Liver (tissue), 9 donors: Measurements from ENCODE around the gene TRIOBP. TPM values are rescaled to one million over a fixed set of nuclear protein-coding genes. Genes with fewer than 3 reads are reported as not detected.

Experiments
- DNase-seq: peaks from one replicate; pipeline ENCODE4 v3.0.0-alpha.2; 2017; ENCODE audit warnings: low spot score
- H3K27ac ChIP-seq, 2 donors: one replicate each; pipeline ENCODE4 v1.7.0; 2013; ENCODE audit warnings: inconsistent platforms in 2 of 2, low read length in 2 of 2, control low read depth in 1 of 2, low read depth in 1 of 2, mild to moderate bottlenecking in 1 of 2
- H3K27me3 ChIP-seq, 4 donors: one replicate each; pipeline versions ENCODE4 v1.6.1 to v1.7.0; 2013; ENCODE audit warnings: low read length in 3 of 4, inconsistent platforms in 1 of 4, mild to moderate bottlenecking in 1 of 4, moderate library complexity in 1 of 4; ENCODE audit not compliant: control insufficient read depth in 4 of 4, insufficient read depth in 4 of 4
- H3K36me3 ChIP-seq, 4 donors: one replicate each; pipeline versions ENCODE4 v1.6.1 to v1.7.0; 2013; ENCODE audit warnings: low read length in 3 of 4, mild to moderate bottlenecking in 3 of 4, low read depth in 1 of 4, moderate library complexity in 1 of 4; ENCODE audit not compliant: control insufficient read depth in 4 of 4, insufficient read depth in 3 of 4
- H3K4me1 ChIP-seq, 4 donors: one replicate each; pipeline versions ENCODE4 v1.6.1 to v1.7.0; 2013; ENCODE audit warnings: low read length in 3 of 4, mild to moderate bottlenecking in 3 of 4, moderate library complexity in 1 of 4; ENCODE audit not compliant: control insufficient read depth in 4 of 4, insufficient read depth in 4 of 4
- H3K4me3 ChIP-seq, 3 donors: one replicate each; pipeline versions ENCODE4 v1.6.1 to v1.7.0; 2013; ENCODE audit warnings: low read length in 3 of 3, control low read depth in 1 of 3, low read depth in 1 of 3, mild to moderate bottlenecking in 1 of 3
- H3K9ac ChIP-seq, 2 donors: one replicate each; pipeline ENCODE4 v1.7.0; 2013; ENCODE audit warnings: low read length in 2 of 2, mild to moderate bottlenecking in 2 of 2, moderate library complexity in 2 of 2, control low read depth in 1 of 2, low read depth in 1 of 2
- H3K9me3 ChIP-seq, 4 donors: one replicate each; pipeline versions ENCODE4 v1.6.1 to v1.7.0; 2013; ENCODE audit warnings: low read length in 3 of 4; ENCODE audit not compliant: control insufficient read depth in 4 of 4
- ATF3 ChIP-seq: IDR thresholded peaks from 2 replicates; pipeline ENCODE4 v1.6.1; 2016; ENCODE audit warnings: antibody characterized with exemption
- CTCF ChIP-seq: fragments of 150-350 bp; IDR thresholded peaks from 2 replicates; pipeline ENCODE4 v1.5.1; 2017; ENCODE audit warnings: improper control_type of control experiment, low read depth, low read length; ENCODE audit not compliant: missing input control
- EGR1 ChIP-seq, 2 donors: IDR thresholded peaks; 2 replicates each; pipeline ENCODE4 v1.6.1; 2016 to 2018; ENCODE audit warnings: antibody characterized with exemption in 2 of 2, low read depth in 2 of 2
- FOXA1 ChIP-seq: IDR thresholded peaks from 2 replicates; pipeline ENCODE4 v1.6.1; 2016; ENCODE audit warnings: antibody characterized with exemption
- FOXA2 ChIP-seq: IDR thresholded peaks from 2 replicates; pipeline ENCODE4 v1.6.1; 2016; ENCODE audit warnings: antibody characterized with exemption
- GABPA ChIP-seq, 2 donors: IDR thresholded peaks in 1 of 2; conservative IDR thresholded peaks in 1 of 2; 2 replicates each; pipeline ENCODE4 v1.6.1; 2016; ENCODE audit warnings: antibody characterized with exemption in 2 of 2, mild to moderate bottlenecking in 1 of 2, moderate library complexity in 1 of 2
- HNF4A ChIP-seq, 2 donors: conservative IDR thresholded peaks; 2 replicates each; pipeline ENCODE4 v1.6.1; 2016; ENCODE audit warnings: antibody characterized with exemption in 2 of 2, mild to moderate bottlenecking in 2 of 2
- HNF4G ChIP-seq: IDR thresholded peaks from 2 replicates; pipeline ENCODE4 v1.6.1; 2016; ENCODE audit warnings: antibody characterized with exemption
- JUND ChIP-seq, 2 donors: IDR thresholded peaks; 2 replicates each; pipeline ENCODE4 v1.6.1; 2016; ENCODE audit warnings: antibody characterized with exemption in 2 of 2
- MAX ChIP-seq: IDR thresholded peaks from 2 replicates; pipeline ENCODE4 v1.6.1; 2016; ENCODE audit warnings: antibody characterized with exemption
- NR2F2 ChIP-seq: IDR thresholded peaks from 2 replicates; pipeline ENCODE4 v1.6.1; 2016; ENCODE audit warnings: antibody characterized with exemption
- RAD21 ChIP-seq, 2 donors: IDR thresholded peaks; 2 replicates each; pipeline ENCODE4 v1.6.1; 2016; ENCODE audit warnings: antibody characterized with exemption in 2 of 2, mild to moderate bottlenecking in 2 of 2
- RXRA ChIP-seq, 2 donors: IDR thresholded peaks; 2 replicates each; pipeline ENCODE4 v1.6.1; 2017 to 2018; ENCODE audit warnings: antibody characterized with exemption in 2 of 2, mild to moderate bottlenecking in 1 of 2
- SP1 ChIP-seq: IDR thresholded peaks from 2 replicates; pipeline ENCODE4 v1.6.1; 2018; ENCODE audit warnings: antibody characterized with exemption, mild to moderate bottlenecking
- TAF1 ChIP-seq: conservative IDR thresholded peaks from 2 replicates; pipeline ENCODE4 v1.6.1; 2016; ENCODE audit warnings: antibody characterized with exemption, mild to moderate bottlenecking
- WGBS: extraction: QIAGEN DNeasy Blood & Tissue Kit; methylation state at CpG from one replicate; pipeline ENCODE4 v1.1.7; 2013; 5-methylcytosine and 5-hydroxymethylcytosine counted together
- polyA plus RNA-seq, 2 donors: library from polyadenylated mRNA; stranded (reverse) in 1 of 2; unstranded in 1 of 2; fragments of 200-250 nt in 1 of 2; fragments of >200 nt in 1 of 2; fragmentation: Nextera tagmentation in 1 of 2; extraction: Ambion mirVana in 1 of 2; gene quantifications; one replicate each; pipeline versions ENCODE4 v1.2.1 to v1.2.3, GENCODE V29; 2013 to 2015
- total RNA-seq, 2 donors: library from RNA; depleted of rRNA; stranded (reverse); fragments of >200 nt; gene quantifications; one replicate each; pipeline ENCODE4 v1.2.3, GENCODE V29; 2014
- TF ChIP-seq, protein P1 (sequence below): IDR thresholded peaks from 2 replicates; pipeline ENCODE4 v1.6.1; 2016; ENCODE audit warnings: antibody characterized with exemption
- TF ChIP-seq, protein P2 (sequence below): IDR thresholded peaks from 2 replicates; pipeline ENCODE4 v1.6.1; 2016; ENCODE audit warnings: antibody characterized with exemption, mild to moderate bottlenecking
- donor health status: healthy.
- donor health status: healthy.
- donor health status: healthy.
- donor health status: healthy.
- donor health status: healthy.

TRIOBP gene
- total and polyA plus RNA-seq, 4 donors: 4.8 to 41.1 (median 21.6) TPM

GRCh38 chr22:37790234-37790633 is 93.4 kb downstream of the TRIOBP start:
- TF ChIP-seq RAD21 (IDR thresholded peaks at IDR 0.05) (no peak), SP1 (no peak), TAF1 (no peak), ATF3 (no peak), JUND (IDR thresholded peaks at IDR 0.05) (no peak), NR2F2 (no peak), HNF4G (no peak), FOXA2 (no peak), FOXA1 (no peak), HNF4A (conservative IDR thresholded peaks at IDR 0.05) (no peak)
- TF ChIP-seq, protein P1, sequence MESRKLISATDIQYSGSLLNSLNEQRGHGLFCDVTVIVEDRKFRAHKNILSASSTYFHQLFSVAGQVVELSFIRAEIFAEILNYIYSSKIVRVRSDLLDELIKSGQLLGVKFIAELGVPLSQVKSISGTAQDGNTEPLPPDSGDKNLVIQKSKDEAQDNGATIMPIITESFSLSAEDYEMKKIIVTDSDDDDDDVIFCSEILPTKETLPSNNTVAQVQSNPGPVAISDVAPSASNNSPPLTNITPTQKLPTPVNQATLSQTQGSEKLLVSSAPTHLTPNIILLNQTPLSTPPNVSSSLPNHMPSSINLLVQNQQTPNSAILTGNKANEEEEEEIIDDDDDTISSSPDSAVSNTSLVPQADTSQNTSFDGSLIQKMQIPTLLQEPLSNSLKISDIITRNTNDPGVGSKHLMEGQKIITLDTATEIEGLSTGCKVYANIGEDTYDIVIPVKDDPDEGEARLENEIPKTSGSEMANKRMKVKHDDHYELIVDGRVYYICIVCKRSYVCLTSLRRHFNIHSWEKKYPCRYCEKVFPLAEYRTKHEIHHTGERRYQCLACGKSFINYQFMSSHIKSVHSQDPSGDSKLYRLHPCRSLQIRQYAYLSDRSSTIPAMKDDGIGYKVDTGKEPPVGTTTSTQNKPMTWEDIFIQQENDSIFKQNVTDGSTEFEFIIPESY: no peak
- Histone ChIP-seq H3K27me3 (no peaks in the 10 kb centered on the region), H3K36me3 (no peaks in the 10 kb centered on the region), H3K9me3 (no peaks in the 10 kb centered on the region), H3K4me3 (no peak overlapping the region), H3K9ac (no peak overlapping the region), H3K4me1 (no peaks in the 10 kb centered on the region), H3K27ac (no peak overlapping the region)
- no peak for DNase-seq
- 65% methylated on average over 2 of the region's 2 CpGs for WGBS

DNA sequence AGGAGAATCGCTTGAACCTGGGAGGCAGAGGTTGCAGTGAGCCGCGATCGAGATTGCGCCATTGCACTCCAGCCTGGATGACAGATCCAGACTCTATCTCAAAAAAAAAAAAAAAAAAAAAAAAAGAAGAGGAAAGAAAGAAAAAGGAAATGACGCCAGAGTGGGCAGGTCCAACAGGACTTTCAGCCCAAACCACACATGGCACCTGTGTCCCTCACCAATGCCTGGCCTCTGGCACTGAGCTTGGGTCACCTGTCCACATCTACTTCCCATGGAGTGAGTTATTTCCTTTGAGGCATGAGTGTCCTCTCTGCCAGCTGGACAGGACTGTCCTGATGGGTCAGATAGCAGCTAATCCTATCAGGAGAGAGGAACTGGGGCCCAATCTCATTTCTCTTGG is 95.6 kb downstream of the TRIOBP start:
- Histone ChIP-seq H3K36me3 (no peaks in the 10 kb centered on the region), H3K9ac (no peak overlapping the region), H3K4me1 (peaks cover 0 to 2% (median 0%) of the 10 kb centered on the region in 4 donors), H3K4me3 (no peak overlapping the region), H3K27me3 (no peaks in the 10 kb centered on the region), H3K27ac (no peak overlapping the region), H3K9me3 (no peaks in the 10 kb centered on the region)
- WGBS: 80% methylated on average over 6 of the region's 6 CpGs
- no peak for DNase-seq
- TF ChIP-seq JUND (IDR thresholded peaks at IDR 0.05) (no peak), MAX (no peak), HNF4G (no peak), RAD21 (IDR thresholded peaks at IDR 0.05) (no peak), EGR1 (IDR thresholded peaks at IDR 0.05; ENCODE audit: low read depth in 2 of 2) (no peak), NR2F2 (no peak), CTCF (no peak), RXRA (IDR thresholded peaks at IDR 0.05) (no peak), FOXA1 (no peak), FOXA2 (no peak), GABPA (IDR thresholded peaks at IDR 0.05 in 1 of 2, conservative IDR thresholded peaks at IDR 0.05 in 1 of 2) (no peak), SP1 (no peak), ATF3 (no peak)
- TF ChIP-seq, protein P1: no peak
- TF ChIP-seq, protein P2, sequence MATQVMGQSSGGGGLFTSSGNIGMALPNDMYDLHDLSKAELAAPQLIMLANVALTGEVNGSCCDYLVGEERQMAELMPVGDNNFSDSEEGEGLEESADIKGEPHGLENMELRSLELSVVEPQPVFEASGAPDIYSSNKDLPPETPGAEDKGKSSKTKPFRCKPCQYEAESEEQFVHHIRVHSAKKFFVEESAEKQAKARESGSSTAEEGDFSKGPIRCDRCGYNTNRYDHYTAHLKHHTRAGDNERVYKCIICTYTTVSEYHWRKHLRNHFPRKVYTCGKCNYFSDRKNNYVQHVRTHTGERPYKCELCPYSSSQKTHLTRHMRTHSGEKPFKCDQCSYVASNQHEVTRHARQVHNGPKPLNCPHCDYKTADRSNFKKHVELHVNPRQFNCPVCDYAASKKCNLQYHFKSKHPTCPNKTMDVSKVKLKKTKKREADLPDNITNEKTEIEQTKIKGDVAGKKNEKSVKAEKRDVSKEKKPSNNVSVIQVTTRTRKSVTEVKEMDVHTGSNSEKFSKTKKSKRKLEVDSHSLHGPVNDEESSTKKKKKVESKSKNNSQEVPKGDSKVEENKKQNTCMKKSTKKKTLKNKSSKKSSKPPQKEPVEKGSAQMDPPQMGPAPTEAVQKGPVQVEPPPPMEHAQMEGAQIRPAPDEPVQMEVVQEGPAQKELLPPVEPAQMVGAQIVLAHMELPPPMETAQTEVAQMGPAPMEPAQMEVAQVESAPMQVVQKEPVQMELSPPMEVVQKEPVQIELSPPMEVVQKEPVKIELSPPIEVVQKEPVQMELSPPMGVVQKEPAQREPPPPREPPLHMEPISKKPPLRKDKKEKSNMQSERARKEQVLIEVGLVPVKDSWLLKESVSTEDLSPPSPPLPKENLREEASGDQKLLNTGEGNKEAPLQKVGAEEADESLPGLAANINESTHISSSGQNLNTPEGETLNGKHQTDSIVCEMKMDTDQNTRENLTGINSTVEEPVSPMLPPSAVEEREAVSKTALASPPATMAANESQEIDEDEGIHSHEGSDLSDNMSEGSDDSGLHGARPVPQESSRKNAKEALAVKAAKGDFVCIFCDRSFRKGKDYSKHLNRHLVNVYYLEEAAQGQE: no peak
